HCEC 1CT (cell line): Measurements from ENCODE around the gene AMBN.
"Not testable (repeated sequence)": the region's sequence is repeated elsewhere in the genome, so short reads cannot be mapped to it uniquely, and the experiment has no call there.

Source experiments
- DNase-seq: peaks from one replicate; pipeline ENCODE4 v3.0.0-alpha.2; 2017

Gene AMBN

DNA sequence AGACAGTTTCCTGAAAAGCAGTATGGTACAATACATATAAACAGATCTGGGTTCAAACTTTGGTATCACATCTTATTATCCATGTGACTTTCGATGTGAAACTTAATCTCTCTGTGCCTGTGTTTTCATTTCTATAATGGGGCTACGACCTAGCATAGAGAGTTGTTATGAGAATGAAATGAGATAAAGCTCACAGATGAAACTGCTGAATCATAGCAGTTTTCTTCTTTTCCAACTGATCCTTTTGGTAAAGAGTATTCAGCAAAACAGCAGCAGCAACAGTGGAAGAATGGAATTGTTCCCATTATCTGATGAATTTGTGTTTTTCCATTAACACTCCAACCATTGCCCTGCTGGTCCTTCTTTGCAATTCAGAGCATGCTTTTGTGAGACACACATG, 16.3 kb downstream of the AMBN start:
- DNase-seq, result no peak

GRCh38 chr4:70613306-70614183, 21.5 kb downstream of the AMBN start:
- DNase-seq, result no peak

DNA sequence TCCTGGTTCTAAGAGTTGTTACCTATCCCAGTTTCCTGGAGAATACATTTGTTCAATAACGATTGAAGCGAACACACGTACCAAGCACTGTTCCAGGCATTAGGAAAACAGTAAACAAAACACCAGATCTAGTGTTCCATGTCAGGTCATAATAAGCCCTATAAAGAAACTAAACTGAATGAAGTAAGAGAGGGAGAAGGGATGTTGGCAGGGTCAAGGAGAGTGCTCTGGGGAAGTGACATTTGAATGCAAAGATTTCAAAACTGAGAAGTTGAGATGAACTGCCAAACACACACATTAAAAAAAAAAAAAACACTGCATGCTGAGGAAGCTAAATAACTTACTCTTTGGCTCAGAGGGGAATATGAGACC, 22.1 kb downstream of the AMBN start:
- no peak for DNase-seq

DNA sequence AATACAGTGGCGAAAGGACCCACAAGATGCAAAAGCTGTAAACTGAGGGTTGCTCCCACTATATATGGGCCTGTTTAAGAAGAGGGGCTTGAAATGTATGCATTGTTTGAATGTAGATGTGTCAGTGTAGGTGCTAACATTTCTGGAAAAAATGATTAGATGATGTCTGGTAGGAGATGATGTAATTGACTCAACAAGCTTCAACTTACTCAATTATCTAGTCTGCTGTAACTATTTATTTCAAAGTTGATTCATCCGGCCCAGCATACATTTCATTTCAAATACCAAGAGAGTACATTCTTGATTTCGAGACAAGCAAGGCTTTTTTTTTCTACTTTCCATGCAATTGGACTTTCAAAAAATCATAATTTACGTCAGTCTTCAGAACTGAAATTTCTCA, 27.2 kb downstream of the AMBN start:
- DNase-seq, result no peak

- no peak for DNase-seq
These were observed 27.7 kb downstream of the AMBN start for GRCh38 chr4:70619778-70620177.

- DNase-seq, result no peak
These were observed 31.3 kb downstream of the AMBN start for GRCh38 chr4:70623323-70623722.

- no peak for DNase-seq
These were observed 32.3 kb downstream of the AMBN start for GRCh38 chr4:70624226-70624793.

DNA sequence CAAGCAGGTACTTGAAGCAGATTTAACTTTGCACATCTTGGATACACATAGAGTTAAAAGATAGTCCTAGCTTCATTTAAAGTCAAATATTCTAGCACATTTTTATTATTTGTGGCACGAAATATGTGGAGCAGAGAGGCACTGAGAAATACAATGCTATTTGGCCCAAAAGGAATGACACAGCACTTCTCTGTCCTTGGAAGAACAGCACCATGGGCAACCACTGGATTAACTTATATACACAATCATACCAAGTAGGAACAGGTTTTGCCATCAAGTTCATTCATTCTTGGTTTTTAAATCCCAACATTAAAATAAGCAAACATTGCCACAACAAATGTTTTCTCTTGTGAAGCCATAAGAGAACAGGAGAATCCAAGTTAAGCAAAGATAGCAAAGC, 35.6 kb downstream of the AMBN start:
- DNase-seq, result no peak

GRCh38 chr4:70628444-70628843, 36.4 kb downstream of the AMBN start, which contains the start of gene ENAM:
ENAM (plus strand) TSS chr4:70628744; CDS start chr4:70629501, 757 bp downstream.
- no peak for DNase-seq

DNA sequence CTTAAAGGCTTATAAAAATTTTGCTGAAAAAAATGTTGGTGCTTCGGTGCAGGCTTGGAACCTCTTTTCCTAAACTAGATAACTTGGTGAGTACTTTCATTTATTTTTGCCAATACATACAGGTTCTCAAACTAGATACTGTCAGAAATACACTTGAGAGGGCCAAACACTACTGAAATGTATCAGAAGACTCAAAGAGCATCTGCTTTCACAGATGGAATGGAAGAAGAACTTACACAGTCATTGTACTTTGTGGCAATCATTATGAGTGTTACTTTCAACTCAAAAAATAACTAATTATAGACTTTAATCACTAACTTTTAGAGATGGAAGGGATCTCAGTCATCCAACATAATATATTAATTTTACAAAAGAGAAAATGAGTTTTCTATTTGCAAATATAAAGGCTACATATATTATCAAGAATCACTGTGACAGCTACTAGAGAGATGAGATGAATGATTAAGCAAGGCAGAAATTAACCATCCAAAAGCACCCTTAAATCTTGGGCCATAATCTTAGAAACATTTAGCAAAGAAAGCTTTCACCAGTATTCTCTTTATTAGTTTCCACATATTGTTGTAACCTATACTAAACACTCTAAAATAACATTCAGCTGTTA, 37.5 kb downstream of the AMBN start:
- DNase-seq, result no peak

GRCh38 chr4:70630162-70630561, 38.1 kb downstream of the AMBN start:
- no peak for DNase-seq

DNA sequence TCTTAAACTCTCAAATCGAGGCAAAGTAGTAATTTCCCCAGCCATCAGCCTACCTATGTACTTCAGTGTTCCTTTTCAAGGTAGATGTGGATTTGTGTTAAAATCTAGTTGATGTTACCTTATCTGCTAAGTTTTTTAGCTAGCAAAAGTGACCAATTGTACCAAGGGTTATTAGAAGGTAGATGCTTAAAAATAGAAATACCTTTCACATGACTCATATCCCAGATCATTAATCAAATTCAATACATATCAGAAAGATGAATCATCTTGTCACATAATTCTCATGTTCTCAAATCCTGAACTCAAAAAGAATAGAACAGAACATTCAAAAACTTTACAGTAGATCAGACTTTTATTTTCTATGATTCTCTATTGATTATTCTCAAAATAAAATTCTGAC, 40.0 kb downstream of the AMBN start:
- DNase-seq, result peak; percentile 41

DNA sequence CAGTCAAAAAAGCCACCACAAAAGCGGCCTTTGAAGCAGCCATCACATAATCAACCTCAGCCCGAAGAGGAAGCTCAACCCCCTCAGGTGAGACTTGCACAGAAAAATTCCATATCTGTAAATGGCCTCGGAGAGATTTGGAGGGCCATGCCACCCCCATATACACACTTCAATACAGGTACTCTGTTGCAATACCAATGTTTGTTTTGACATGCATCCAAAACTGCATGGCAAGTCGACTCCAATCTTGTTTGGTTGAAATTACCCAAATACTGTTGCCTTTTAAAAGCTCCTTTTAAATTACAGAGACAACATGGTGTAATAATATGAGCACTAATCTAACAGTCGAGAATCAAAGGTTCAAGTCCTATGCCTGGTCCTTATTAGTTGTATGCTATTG, 42.4 kb downstream of the AMBN start:
- DNase-seq, result no peak

DNA sequence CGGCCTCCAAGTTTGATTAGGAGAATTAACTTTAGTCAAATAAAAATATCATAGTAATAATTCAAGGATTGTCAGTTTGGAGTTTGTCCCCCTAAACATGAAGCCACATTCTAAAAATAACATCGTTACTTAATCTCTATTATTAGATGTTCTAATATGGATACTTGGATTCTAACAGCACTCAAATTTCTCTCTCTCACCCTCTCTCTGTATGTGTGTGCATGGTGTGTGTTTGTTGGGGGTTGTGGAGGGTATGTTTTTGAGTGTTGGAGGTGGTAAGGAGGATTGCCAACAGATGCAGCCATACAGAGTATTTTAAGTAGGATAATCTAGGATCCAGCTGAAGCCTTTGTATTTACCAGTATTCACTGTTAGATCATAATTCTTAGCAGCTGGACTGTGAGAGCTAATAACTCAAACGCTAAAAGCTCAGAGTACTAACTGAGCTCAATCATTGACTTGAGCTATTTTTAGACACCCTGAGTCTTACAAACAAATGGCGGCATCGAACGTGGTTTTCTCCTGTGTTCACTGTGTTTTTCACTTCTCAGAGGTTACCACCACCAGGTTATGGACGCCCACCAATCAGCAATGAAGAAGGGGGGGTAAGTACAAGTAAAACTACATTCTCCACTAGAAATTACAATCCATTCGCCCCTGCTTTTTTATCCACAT, 45.3 kb downstream of the AMBN start:
- DNase-seq, result peak; percentile 27

DNA sequence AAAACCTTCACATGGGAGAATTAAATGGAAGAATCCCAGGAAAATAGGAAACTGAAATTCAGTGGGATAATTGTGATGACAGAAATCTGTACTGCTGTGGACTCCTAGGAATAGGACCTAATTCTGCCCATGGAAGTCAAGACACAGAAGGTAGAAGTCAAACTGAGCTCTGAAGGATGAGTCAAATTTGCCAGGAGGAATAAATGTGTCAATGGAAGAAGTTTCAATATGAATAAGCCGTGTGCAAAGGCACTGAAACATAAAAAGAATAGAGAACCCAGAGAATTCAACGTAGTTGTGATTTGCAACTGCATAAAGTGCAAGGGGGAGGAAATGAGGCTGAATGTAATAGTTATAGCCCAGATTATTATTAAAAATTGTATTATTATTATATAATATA, 48.1 kb downstream of the AMBN start:
- no peak for DNase-seq

DNA sequence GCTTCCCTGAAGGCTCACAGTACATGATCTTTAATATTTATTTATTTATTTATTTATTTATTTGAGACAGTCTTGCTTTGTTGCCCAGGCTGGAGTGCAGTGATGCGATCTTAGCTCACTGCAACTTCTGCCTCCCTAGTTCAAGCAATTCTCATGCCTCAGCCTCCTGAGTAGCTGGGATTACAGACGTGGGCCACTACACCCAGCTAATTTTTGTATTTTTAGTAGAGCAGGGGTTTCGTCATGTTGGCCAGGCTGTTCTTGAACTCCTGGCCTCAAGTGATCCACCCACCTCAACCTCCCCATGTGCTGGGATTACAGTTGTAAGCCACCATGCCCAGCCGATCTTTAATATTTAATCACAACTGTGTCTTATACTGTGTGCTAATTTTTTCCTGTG, 58.7 kb downstream of the AMBN start:
- DNase-seq, result not testable (repeated sequence)

- peak; percentile 13 for DNase-seq
These were observed 59.9 kb downstream of the AMBN start for GRCh38 chr4:70651864-70652506.

DNA sequence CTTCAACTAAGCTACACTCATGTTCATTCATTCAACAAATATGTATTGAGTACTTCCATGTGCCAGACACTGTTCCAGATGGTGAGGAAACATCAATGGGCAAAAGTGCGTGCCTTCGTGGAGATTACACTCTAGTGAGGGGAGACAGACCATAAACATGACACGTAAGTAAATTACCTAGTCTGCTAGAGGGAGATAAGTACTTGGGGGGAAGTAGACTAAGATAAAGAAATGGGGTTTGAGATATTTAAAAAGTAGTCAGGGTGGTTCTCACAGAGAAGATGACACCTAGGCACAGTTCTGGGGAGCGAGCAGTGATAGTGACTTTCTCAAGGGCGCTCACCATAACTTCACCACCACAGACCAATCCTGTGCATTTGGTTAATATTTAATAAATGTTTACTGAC, 62.6 kb downstream of the AMBN start:
- DNase-seq, result no peak
